ENCODE results near the gene DMD. TPM values are rescaled to one million over a fixed set of nuclear protein-coding genes. Genes with fewer than 3 reads are reported as not detected.
"Not testable (repeated sequence)": the region's sequence is repeated elsewhere in the genome, so short reads cannot be mapped to it uniquely, and the experiment has no call there.

Gene DMD
- total RNA-seq (2014; rRNA removed; shearing (Covaris generic)) = 0.62 and 3.1 TPM in 2 replicates

GRCh38 chrX:33211356-33212260, at the start of gene DMD:
TSS of gene DMD (minus strand) at chrX:33211549. CDS start at chrX:33211312, 237 bp downstream.
- in situ Hi-C loops (cut with HindIII; ENCODE audit: low sequenced_read_pairs) = no loop called here
- no peak for DNase-seq (ENCODE audit: low spot score)

GRCh38 chrX:33252306-33252825, 41.0 kb upstream of the DMD start:
- in situ Hi-C loops (cut with HindIII; ENCODE audit: low sequenced_read_pairs) = no loop called here
- DNase-seq (ENCODE audit: low spot score) = no peak

DNA sequence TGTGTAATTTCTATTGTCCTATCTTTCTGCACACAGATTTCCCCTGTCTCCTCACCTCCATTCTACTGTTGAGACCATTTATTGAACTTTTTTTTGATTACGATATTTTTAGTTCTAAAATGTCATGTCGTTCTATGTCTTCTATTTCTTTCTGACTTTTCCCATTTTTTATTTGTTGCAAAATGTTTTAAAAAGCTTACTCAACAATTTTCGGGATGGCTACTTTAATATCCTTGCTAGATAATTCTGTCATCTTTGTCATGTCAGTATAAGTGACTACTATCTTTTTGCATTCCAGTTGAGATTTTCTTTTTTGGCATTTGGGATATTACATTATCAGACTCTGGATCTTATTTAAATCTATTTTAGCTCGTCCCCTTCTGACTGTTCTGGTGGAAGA, 7.5 kb upstream of the DMD start:
- DNase-seq (ENCODE audit: low spot score) = no peak
- in situ Hi-C loops (cut with HindIII; ENCODE audit: low sequenced_read_pairs) = no loop called here

GRCh38 chrX:33210156-33210555, 1.2 kb downstream of the DMD start:
- DNase-seq (ENCODE audit: low spot score) = no peak
- in situ Hi-C loops (cut with HindIII; ENCODE audit: low sequenced_read_pairs) = no loop called here

DNA sequence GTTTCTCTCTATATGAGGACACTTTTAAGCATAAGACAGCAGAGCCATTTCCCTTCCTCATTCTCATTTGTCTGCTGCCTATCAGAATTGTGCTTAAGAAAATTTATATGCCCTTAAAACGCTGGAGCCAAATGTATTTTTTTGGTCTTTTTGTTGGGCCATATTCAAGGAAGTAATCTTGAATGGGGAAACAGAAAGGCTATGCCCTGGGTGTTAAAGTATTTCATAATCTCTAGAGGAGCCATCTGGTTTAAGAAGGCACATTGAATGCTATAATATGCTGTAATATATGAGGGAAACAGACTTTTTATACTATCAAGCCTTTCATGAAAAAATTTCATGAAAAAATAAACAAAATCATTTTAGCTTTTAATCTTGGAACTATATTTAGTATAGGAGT, 4.3 kb downstream of the DMD start:
- in situ Hi-C loops (cut with HindIII; ENCODE audit: low sequenced_read_pairs) = no loop called here
- no peak for DNase-seq (ENCODE audit: low spot score)

DNA sequence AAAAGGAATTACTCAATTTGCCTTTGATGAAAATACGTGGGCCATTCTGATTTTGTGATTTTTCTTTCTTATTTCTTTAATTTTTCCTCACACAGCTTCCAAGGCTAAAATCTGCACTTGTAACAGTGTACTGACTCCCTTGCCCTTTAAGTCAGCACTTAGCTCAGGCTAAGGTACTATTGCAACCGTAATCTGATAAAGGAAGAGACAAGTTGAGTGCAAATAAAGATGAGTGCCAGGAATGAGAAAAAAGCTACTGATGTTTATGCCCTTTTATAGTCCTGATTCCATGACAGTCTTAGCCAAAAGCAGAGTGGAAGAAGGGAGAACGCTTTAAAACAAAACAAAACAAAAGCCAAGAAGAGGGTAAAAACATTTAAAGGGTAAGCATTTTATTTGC, 6.0 kb downstream of the DMD start:
- DNase-seq (ENCODE audit: low spot score) = no peak
- in situ Hi-C loops (cut with HindIII; ENCODE audit: low sequenced_read_pairs) = no loop called here

- in situ Hi-C loops (cut with HindIII; ENCODE audit: low sequenced_read_pairs) = no loop called here
These were observed 6.5 kb downstream of the DMD start for GRCh38 chrX:33204889-33205288.

GRCh38 chrX:33198561-33199279, 12.6 kb downstream of the DMD start:
- no peak for DNase-seq (ENCODE audit: low spot score)
- in situ Hi-C loops (cut with HindIII; ENCODE audit: low sequenced_read_pairs) = no loop called here

More at GRCh38 chrX:33204889-33205288, 6.5 kb downstream of the DMD start:
- DNase-seq (ENCODE audit: low spot score) = no peak

GRCh38 chrX:33195698-33196097, 15.7 kb downstream of the DMD start:
- DNase-seq (ENCODE audit: low spot score) = no peak
- in situ Hi-C loops (cut with HindIII; ENCODE audit: low sequenced_read_pairs) = no loop called here

GRCh38 chrX:33194876-33195433, 16.4 kb downstream of the DMD start:
- DNase-seq (ENCODE audit: low spot score) = no peak
- in situ Hi-C loops (cut with HindIII; ENCODE audit: low sequenced_read_pairs) = no loop called here

- in situ Hi-C loops (cut with HindIII; ENCODE audit: low sequenced_read_pairs) = no loop called here
- no peak for DNase-seq (ENCODE audit: low spot score)
These were observed 17.1 kb downstream of the DMD start for GRCh38 chrX:33194289-33194688.

DNA sequence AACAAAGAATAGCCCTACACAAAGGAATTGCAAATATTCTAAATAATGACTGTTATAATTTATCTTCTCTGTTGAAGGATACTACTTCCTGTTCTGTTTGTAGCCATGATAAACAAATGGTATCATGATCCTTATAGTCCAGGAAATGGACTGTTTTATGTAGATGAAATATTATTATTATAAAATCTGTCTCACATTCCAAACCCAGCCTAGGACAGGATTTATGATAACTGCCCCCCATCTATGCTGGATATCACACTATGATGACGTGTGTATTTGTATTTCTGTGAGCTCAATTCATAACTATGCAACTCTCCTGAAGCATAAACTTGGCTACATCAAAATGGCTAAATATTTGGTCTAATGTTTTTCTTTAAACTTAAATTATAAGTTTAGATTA, 21.3 kb downstream of the DMD start:
- in situ Hi-C loops (cut with HindIII; ENCODE audit: low sequenced_read_pairs) = no loop called here
- no peak for DNase-seq (ENCODE audit: low spot score)

- in situ Hi-C loops (cut with HindIII; ENCODE audit: low sequenced_read_pairs) = no loop called here
- DNase-seq (ENCODE audit: low spot score) = no peak
These were observed 22.5 kb downstream of the DMD start for GRCh38 chrX:33188881-33189280.

GRCh38 chrX:33188286-33188685, 23.1 kb downstream of the DMD start:
- no peak for DNase-seq (ENCODE audit: low spot score)
- in situ Hi-C loops (cut with HindIII; ENCODE audit: low sequenced_read_pairs) = no loop called here

DNA sequence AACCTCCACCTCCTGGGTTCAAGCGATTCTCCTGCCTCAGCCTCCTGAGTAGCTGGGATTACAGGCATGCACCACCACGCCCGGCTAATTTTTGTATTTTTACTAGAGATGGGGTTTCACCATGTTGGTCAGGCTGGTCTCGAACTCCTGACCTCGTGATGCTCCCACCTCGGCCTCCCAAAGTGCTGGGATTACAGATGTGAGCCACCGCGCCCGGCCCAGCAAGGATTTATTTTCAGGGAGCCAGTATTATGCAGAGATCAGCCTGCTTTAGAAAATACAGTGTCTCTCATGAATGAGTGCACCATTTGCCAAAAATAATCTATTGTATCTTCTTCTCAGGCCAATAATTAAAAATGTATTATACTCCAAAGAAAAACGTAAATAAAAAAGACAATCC, 26.5 kb downstream of the DMD start:
- in situ Hi-C loops (cut with HindIII; ENCODE audit: low sequenced_read_pairs); DNase-seq (ENCODE audit: low spot score): not testable (repeated sequence)

- in situ Hi-C loops (cut with HindIII; ENCODE audit: low sequenced_read_pairs) = no loop called here
- no peak for DNase-seq (ENCODE audit: low spot score)
These were observed 28.0 kb downstream of the DMD start for GRCh38 chrX:33183361-33183760.

DNA sequence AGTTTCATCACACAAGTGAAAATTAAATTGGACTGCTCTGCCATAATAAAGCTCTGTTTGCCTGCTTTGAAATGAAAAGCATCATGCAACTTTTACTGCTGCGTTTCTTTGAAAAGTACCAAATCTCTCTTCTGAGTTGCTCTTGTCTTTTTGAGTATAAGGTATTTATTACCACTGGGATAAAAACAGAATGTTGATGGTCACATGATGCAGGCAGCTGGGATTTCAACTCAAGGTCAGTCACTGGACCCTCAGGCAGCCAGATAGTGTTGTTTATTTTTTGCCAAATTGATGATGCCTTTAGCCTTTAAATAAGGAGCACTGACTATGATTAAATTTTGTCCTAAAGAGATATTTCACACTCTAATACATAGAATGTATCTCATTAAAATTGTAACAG, 32.7 kb downstream of the DMD start:
- in situ Hi-C loops (cut with HindIII; ENCODE audit: low sequenced_read_pairs) = no loop called here

GRCh38 chrX:33178218-33178617, 33.1 kb downstream of the DMD start:
- no peak for DNase-seq (ENCODE audit: low spot score)
- in situ Hi-C loops (cut with HindIII; ENCODE audit: low sequenced_read_pairs) = no loop called here

More for the DNA sequence above, 32.7 kb downstream of the DMD start:
- DNase-seq (ENCODE audit: low spot score) = no peak

GRCh38 chrX:33175201-33175600, 36.1 kb downstream of the DMD start:
- in situ Hi-C loops (cut with HindIII; ENCODE audit: low sequenced_read_pairs) = no loop called here

DNA sequence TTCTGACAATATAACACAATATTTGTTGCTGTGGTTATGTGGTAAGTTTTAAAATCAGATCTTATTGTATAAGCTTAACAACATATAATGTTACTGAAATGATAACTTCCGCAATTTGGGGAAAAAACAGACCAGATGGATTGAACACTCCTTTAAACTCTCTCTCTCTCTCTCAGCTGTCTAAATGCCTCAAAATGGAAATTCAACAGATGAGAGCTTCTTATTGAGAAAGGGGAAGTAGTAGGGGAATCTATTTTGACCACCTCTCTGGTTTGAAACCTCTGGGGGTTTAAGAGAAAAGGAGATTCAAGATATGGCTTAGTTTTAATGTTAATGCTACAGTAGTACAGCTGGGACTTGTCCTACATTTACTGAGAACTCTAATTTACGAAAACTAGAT, 40.3 kb downstream of the DMD start:
- in situ Hi-C loops (cut with HindIII; ENCODE audit: low sequenced_read_pairs) = no loop called here
- no peak for DNase-seq (ENCODE audit: low spot score)

More at GRCh38 chrX:33175201-33175600, 36.1 kb downstream of the DMD start:
- DNase-seq (ENCODE audit: low spot score) = no peak

All from G401 (cell line).